ENCODE measurements around the gene SLC27A5.

Gene SLC27A5

GRCh38 chr19:58521651-58522050, 9.9 kb upstream of the SLC27A5 start:
- Histone ChIP-seq H3K27me3 (no peaks in the 10 kb centered on the region), H3K9me3 (no peaks in the 10 kb centered on the region), H3K4me1 (no peaks in the 10 kb centered on the region), H3K4me3 (ENCODE audit: low read depth, low read length) (no peak overlapping the region), H3K36me3 (0 out of 2 replicates have a peak, but pooled peaks cover 3% of the 10 kb centered on the region)
- no peak for TF ChIP-seq CTCF (IDR thresholded peaks at IDR 0.05; ENCODE audit: low read depth, low read length)
- DNase-seq: no peak

GRCh38 chr19:58520257-58520599, 8.4 kb upstream of the SLC27A5 start:
- H3K27me3 ChIP-seq: no peaks in the 10 kb centered on the region
- peaks cover 7% of the 10 kb centered on the region; the same call in 1 of the 2 replicates for H3K36me3 ChIP-seq
- DNase-seq: no peak
- no peaks in the 10 kb centered on the region for H3K4me1 ChIP-seq
- TF ChIP-seq CTCF (IDR thresholded peaks at IDR 0.05; ENCODE audit: low read depth, low read length): no peak
- peak overlapping the region; percentile 90 for H3K4me3 ChIP-seq (ENCODE audit: low read depth, low read length)
- H3K9me3 ChIP-seq: no peaks in the 10 kb centered on the region

- Histone ChIP-seq H3K36me3 (peaks cover 7% of the 10 kb centered on the region; the same call in 1 of the 2 replicates), H3K4me1 (no peaks in the 10 kb centered on the region; the same call in 1 of the 2 replicates), H3K4me3 (ENCODE audit: low read depth, low read length) (peak within 1 kb of the TSS; percentile 90), H3K9me3 (no peaks in the 10 kb centered on the region), H3K27me3 (no peaks in the 10 kb centered on the region)
- TF ChIP-seq CTCF (IDR thresholded peaks at IDR 0.05; ENCODE audit: low read depth, low read length): peak; percentile 67
- DNase-seq: peak; percentile 94
Observed at GRCh38 chr19:58519355-58520256, 7.8 kb upstream of the SLC27A5 start, which contains the start of gene ZBTB45. Gene ZBTB45 (minus strand): TSS chr19:58519810. CDS start chr19:58517673, 2,137 bp downstream.

- DNase-seq: peak; percentile 82
- H3K27me3 ChIP-seq: no peaks in the 10 kb centered on the region
- TF ChIP-seq CTCF (IDR thresholded peaks at IDR 0.05; ENCODE audit: low read depth, low read length): peak; percentile 76
- no peaks in the 10 kb centered on the region for H3K9me3 ChIP-seq
- H3K4me3 ChIP-seq (ENCODE audit: low read depth, low read length): peak overlapping the region; percentile 90
- peaks cover 7% of the 10 kb centered on the region; the same call in 1 of the 2 replicates for H3K36me3 ChIP-seq
- H3K4me1 ChIP-seq: no peaks in the 10 kb centered on the region; the same call in 1 of the 2 replicates
Observed at GRCh38 chr19:58519087-58519354, 7.2 kb upstream of the SLC27A5 start.

GRCh38 chr19:58518256-58519086, 6.7 kb upstream of the SLC27A5 start:
- Histone ChIP-seq H3K27me3 (no peaks in the 10 kb centered on the region), H3K4me3 (ENCODE audit: low read depth, low read length) (peak overlapping the region; percentile 90), H3K9me3 (no peaks in the 10 kb centered on the region), H3K4me1 (no peaks in the 10 kb centered on the region; the same call in 1 of the 2 replicates), H3K36me3 (peaks cover 7% of the 10 kb centered on the region; the same call in 1 of the 2 replicates)
- DNase-seq: no peak
- TF ChIP-seq CTCF (IDR thresholded peaks at IDR 0.05; ENCODE audit: low read depth, low read length): no peak

Measured in BE2C (cell line).